A673 (cell line): ENCODE results near the gene DPY19L3. TPM values are rescaled to one million over a fixed set of nuclear protein-coding genes. Genes with fewer than 3 reads are reported as not detected.

ENCODE experiments used
- BruUV-seq: library from RNA; stranded (reverse); fragments of 400-500 nt; replicated peaks from 2 replicates; lab custom pipeline; 2021; lab: Mats Ljungman, UMichigan
- CTCF ChIA-PET: fragments of 300-600 bp; sonication (Branson Sonifier 250); formaldehyde crosslinking; loops from one replicate; lab custom pipeline; 2022; ENCODE audit warnings: antibody characterized with exemption; lab: Charles Lee
- POLR2A ChIA-PET: fragments of 300-600 bp; sonication (Branson Sonifier 250); formaldehyde crosslinking; loops from one replicate; lab custom pipeline; 2022; ENCODE audit warnings: antibody characterized with exemption; ENCODE audit not compliant: low non-redundant PET; lab: Charles Lee
- DNase-seq: peaks from one replicate; pipeline ENCODE4 v3.0.0-alpha.2; 2015; ENCODE audit warnings: low spot score
- H3K27ac ChIP-seq: fragments of 200-600 bp; sonication (generic); 2 replicates; pipeline ENCODE4 v1.5.1; 2016; ENCODE audit warnings: mixed run types, low read depth, mild to moderate bottlenecking, mixed read lengths, antibody characterized with exemption, low read length; ENCODE audit not compliant: poor library complexity, severe bottlenecking
- H3K27me3 ChIP-seq: fragments of 200-600 bp; sonication (generic); replicated peaks from 2 replicates; pipeline ENCODE4 v1.6.1; 2017; ENCODE audit warnings: mixed run types, low read depth, mild to moderate bottlenecking, mixed read lengths, antibody characterized with exemption, low read length; ENCODE audit not compliant: insufficient read depth, poor library complexity
- H3K36me3 ChIP-seq: fragments of 200-600 bp; sonication (generic); 2 replicates; pipeline ENCODE4 v1.6.1; 2016; ENCODE audit warnings: mixed run types, mild to moderate bottlenecking, mixed read lengths, antibody characterized with exemption, low read length; ENCODE audit not compliant: insufficient read depth, poor library complexity, severe bottlenecking
- H3K4me1 ChIP-seq: fragments of 200-600 bp; sonication (generic); 2 replicates; pipeline ENCODE4 v1.6.1; 2017; ENCODE audit warnings: mixed run types, mild to moderate bottlenecking, mixed read lengths, antibody characterized with exemption, low read length; ENCODE audit not compliant: insufficient read depth, poor library complexity, severe bottlenecking
- H3K4me3 ChIP-seq: fragments of 200-600 bp; sonication (generic); 2 replicates; pipeline ENCODE4 v1.5.1; 2016; ENCODE audit warnings: low read depth, mixed run types, mild to moderate bottlenecking, mixed read lengths, low read length; ENCODE audit not compliant: poor library complexity, severe bottlenecking
- H3K9me3 ChIP-seq: fragments of 200-600 bp; sonication (generic); 2 replicates; pipeline ENCODE4 v1.6.1; 2016; ENCODE audit warnings: mixed run types, low read depth, mild to moderate bottlenecking, mixed read lengths, antibody characterized with exemption, low read length; ENCODE audit not compliant: poor library complexity, severe bottlenecking
- EZH2 ChIP-seq: fragments of 200-600 bp; sonication (generic); IDR thresholded peaks from 2 replicates; pipeline ENCODE4 v1.6.1; 2017; ENCODE audit warnings: borderline replicate concordance, low read depth, mild to moderate bottlenecking, mixed read lengths, antibody characterized with exemption, low read length; ENCODE audit not compliant: poor library complexity, severe bottlenecking
- intact Hi-C: fragments of 100-400 bp; cut with micrococcal nuclease; formaldehyde crosslinking; loops from one replicate; pipeline ENCODE4 v1.10.0; 2022; ENCODE audit not compliant: unreplicated experiment
- total RNA-seq: library from RNA; stranded (reverse); gene quantifications from 2 replicates; pipeline ENCODE4 v1.2.3, GENCODE V29; 2021
- TF ChIP-seq, protein P1 (sequence below): fragments of 300-800, 200-600 bp; sonication (generic); conservative IDR thresholded peaks from 2 replicates; pipeline ENCODE4 v1.5.1; 2017; ENCODE audit warnings: low read depth, mild to moderate bottlenecking, antibody characterized with exemption, low read length, moderate library complexity, mixed read lengths

DPY19L3 gene
- total RNA-seq, 1 experiment from 2014 or later = 70.5 TPM

DNA sequence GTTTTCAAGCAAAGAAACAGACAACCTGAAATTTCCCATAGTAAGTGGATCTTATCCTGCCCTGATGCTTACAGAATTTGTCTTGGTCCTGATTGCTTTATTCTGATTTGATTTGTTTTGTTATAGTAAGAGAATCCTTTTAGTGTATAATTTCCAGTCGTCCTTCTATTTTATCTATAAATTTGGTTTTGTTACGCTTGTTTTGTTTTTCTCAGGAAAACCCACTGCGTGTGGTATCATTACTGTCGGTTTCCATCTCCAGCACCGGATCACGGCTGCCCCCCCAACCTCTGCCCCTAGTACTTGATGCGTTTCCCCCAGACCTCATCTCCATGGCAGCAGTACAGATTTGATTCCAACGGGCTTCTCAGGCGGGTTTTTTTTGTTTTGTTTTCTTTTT is 117.4 kb downstream of the DPY19L3 start:
- H3K27me3 ChIP-seq = no peaks in the 10 kb centered on the region
- TF ChIP-seq, protein P1, sequence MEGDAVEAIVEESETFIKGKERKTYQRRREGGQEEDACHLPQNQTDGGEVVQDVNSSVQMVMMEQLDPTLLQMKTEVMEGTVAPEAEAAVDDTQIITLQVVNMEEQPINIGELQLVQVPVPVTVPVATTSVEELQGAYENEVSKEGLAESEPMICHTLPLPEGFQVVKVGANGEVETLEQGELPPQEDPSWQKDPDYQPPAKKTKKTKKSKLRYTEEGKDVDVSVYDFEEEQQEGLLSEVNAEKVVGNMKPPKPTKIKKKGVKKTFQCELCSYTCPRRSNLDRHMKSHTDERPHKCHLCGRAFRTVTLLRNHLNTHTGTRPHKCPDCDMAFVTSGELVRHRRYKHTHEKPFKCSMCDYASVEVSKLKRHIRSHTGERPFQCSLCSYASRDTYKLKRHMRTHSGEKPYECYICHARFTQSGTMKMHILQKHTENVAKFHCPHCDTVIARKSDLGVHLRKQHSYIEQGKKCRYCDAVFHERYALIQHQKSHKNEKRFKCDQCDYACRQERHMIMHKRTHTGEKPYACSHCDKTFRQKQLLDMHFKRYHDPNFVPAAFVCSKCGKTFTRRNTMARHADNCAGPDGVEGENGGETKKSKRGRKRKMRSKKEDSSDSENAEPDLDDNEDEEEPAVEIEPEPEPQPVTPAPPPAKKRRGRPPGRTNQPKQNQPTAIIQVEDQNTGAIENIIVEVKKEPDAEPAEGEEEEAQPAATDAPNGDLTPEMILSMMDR = no peak
- TF ChIP-seq EZH2 = no peak
- CTCF ChIA-PET = no interaction called here
- H3K36me3 ChIP-seq = no peaks in the 10 kb centered on the region
- no peak for DNase-seq
- no peak overlapping the region for H3K27ac ChIP-seq
- H3K4me1 ChIP-seq = no peaks in the 10 kb centered on the region
- H3K4me3 ChIP-seq = no peak overlapping the region
- POLR2A ChIA-PET = no interaction called here
- intact Hi-C loops = no loop called here
- no peaks in the 10 kb centered on the region for H3K9me3 ChIP-seq
- no TSS peak for BruUV-seq

DNA sequence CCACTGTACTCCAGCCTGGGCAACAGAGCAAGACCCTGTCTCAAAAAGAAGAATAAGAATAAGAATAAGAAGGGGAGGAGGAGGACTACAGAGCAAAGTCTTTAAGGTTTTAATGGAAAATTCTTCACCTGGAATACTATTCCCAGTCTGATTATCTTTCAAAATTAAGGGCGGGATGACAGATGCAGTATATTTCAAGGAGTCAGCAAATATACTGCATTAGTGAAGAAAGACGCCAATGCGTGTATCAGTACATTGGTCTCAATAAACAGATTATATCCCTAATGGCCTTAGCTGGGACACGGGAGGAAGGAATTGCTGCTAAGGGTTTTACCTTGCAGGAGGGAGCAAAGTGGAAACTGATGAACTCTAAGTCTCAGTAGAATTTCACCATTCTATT is 121.3 kb downstream of the DPY19L3 start:
- H3K9me3 ChIP-seq = no peaks in the 10 kb centered on the region
- no peak overlapping the region for H3K27ac ChIP-seq
- CTCF ChIA-PET = no interaction called here
- no peak overlapping the region for H3K4me3 ChIP-seq
- POLR2A ChIA-PET = no interaction called here
- no peak for TF ChIP-seq EZH2
- TF ChIP-seq, protein P1 = no peak
- intact Hi-C loops = no loop called here
- H3K27me3 ChIP-seq = no peaks in the 10 kb centered on the region
- no TSS peak for BruUV-seq
- no peaks in the 10 kb centered on the region for H3K36me3 ChIP-seq
- no peak for DNase-seq
- H3K4me1 ChIP-seq = no peaks in the 10 kb centered on the region

DNA sequence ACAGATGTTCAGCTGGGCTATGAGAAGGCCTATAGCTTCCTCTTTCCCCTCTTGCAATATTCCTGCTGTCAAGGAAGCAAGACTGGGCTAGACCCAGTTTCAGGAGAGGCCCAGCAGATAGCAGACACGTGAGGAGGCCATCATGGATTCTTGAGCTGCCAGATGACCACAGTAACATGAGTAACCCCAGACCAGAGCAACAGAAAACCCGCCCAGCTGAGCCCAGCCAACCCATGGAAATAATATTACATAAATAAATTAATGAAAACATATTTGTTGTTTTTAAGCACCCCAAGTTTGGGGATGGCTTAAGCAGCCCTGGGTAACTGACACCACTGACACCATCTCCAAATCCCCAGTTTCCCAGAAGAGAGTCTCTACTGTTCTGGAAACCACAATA is 125.2 kb downstream of the DPY19L3 start:
- no peak overlapping the region for H3K4me3 ChIP-seq
- intact Hi-C loops = no loop called here
- no peak overlapping the region for H3K27ac ChIP-seq
- ChIA-PET CTCF (no interaction called here), POLR2A (no interaction called here)
- no peak for TF ChIP-seq EZH2
- TF ChIP-seq, protein P1 = no peak
- H3K9me3 ChIP-seq = no peaks in the 10 kb centered on the region
- no peaks in the 10 kb centered on the region for H3K27me3 ChIP-seq
- no peaks in the 10 kb centered on the region for H3K36me3 ChIP-seq
- DNase-seq = no peak
- no TSS peak for BruUV-seq
- no peaks in the 10 kb centered on the region for H3K4me1 ChIP-seq
